HG03354 (cell line): ENCODE measurements around the gene ACTL6A.
A peak's percentile ranks its signal among the peaks of the same experiment; 100 is the strongest.

Experiments used
- ATAC-seq: cut with Tn5 transposase; IDR thresholded peaks from one replicate; pipeline ENCODE4 v1.9.1; 2021; ENCODE audit warnings: mild to moderate bottlenecking; ENCODE audit not compliant: unreplicated experiment, poor library complexity, severe bottlenecking

The ACTL6A gene

GRCh38 chr3:179589143-179589542, 26.4 kb downstream of the ACTL6A start:
- ATAC-seq, result peak; percentile 45

GRCh38 chr3:179590669-179591068, 27.9 kb downstream of the ACTL6A start:
- ATAC-seq, result no peak

- ATAC-seq, result no peak
These were observed 28.6 kb downstream of the ACTL6A start for GRCh38 chr3:179591313-179591712.

- no peak for ATAC-seq
These were observed 36.8 kb downstream of the ACTL6A start for GRCh38 chr3:179599531-179599930.

- ATAC-seq, result no peak
These were observed 40.6 kb downstream of the ACTL6A start for GRCh38 chr3:179603321-179603720.

GRCh38 chr3:179603831-179604230, 41.1 kb downstream of the ACTL6A start:
- no peak for ATAC-seq

- ATAC-seq, result peak; percentile 98
These were observed 41.8 kb downstream of the ACTL6A start, which contains the start of the genes MRPL47 and NDUFB5 for GRCh38 chr3:179604321-179605078. MRPL47 (minus strand) TSS chr3:179604638; CDS start chr3:179604624, 14 bp downstream. NDUFB5 (plus strand) TSS chr3:179604794; CDS start chr3:179604816, 22 bp downstream.

GRCh38 chr3:179606534-179607085, 43.9 kb downstream of the ACTL6A start:
- no peak for ATAC-seq

GRCh38 chr3:179608931-179609720, 46.4 kb downstream of the ACTL6A start:
- ATAC-seq, result peak; percentile 44

GRCh38 chr3:179610066-179610465, 47.3 kb downstream of the ACTL6A start:
- ATAC-seq, result no peak

- no peak for ATAC-seq
These were observed 51.1 kb downstream of the ACTL6A start for GRCh38 chr3:179613807-179614206.

- ATAC-seq, result no peak
These were observed 52.9 kb downstream of the ACTL6A start for GRCh38 chr3:179615458-179616173.

- no peak for ATAC-seq
These were observed 59.3 kb downstream of the ACTL6A start for GRCh38 chr3:179622023-179622422.

- no peak for ATAC-seq
These were observed 61.7 kb downstream of the ACTL6A start for GRCh38 chr3:179624451-179624850.

- ATAC-seq, result no peak
These were observed 68.2 kb downstream of the ACTL6A start for GRCh38 chr3:179630753-179631451.
